ENCODE results near the gene MIF.

GRCh38 chr22:23889620-23890019 lies 4.6 kb upstream of the MIF start:
- TF ChIP-seq POLR2A (IDR thresholded peaks at IDR 0.05) = no peak
- TF ChIP-seq, protein P1, sequence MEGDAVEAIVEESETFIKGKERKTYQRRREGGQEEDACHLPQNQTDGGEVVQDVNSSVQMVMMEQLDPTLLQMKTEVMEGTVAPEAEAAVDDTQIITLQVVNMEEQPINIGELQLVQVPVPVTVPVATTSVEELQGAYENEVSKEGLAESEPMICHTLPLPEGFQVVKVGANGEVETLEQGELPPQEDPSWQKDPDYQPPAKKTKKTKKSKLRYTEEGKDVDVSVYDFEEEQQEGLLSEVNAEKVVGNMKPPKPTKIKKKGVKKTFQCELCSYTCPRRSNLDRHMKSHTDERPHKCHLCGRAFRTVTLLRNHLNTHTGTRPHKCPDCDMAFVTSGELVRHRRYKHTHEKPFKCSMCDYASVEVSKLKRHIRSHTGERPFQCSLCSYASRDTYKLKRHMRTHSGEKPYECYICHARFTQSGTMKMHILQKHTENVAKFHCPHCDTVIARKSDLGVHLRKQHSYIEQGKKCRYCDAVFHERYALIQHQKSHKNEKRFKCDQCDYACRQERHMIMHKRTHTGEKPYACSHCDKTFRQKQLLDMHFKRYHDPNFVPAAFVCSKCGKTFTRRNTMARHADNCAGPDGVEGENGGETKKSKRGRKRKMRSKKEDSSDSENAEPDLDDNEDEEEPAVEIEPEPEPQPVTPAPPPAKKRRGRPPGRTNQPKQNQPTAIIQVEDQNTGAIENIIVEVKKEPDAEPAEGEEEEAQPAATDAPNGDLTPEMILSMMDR (IDR thresholded peaks at IDR 0.05) = no peak
